Glutamatergic neuron (in vitro differentiated cells): ENCODE measurements around the gene NLRC3. TPM values are rescaled to one million over a fixed set of nuclear protein-coding genes. Genes with fewer than 3 reads are reported as not detected.

ENCODE experiments used
- DNase-seq: peaks from one replicate; pipeline ENCODE4 v3.0.0; 2022
- H3K27ac Mint-ChIP-seq: one replicate; pipeline ENCODE4 v1.8.0; 2020; ENCODE audit warnings: mild to moderate bottlenecking, mixed read lengths, inconsistent platforms; ENCODE audit not compliant: unreplicated experiment
- H3K27me3 Mint-ChIP-seq: one replicate; pipeline ENCODE4 v1.8.0; 2020; ENCODE audit warnings: mild to moderate bottlenecking, moderate library complexity, mixed read lengths, inconsistent platforms; ENCODE audit not compliant: unreplicated experiment
- H3K36me3 Mint-ChIP-seq: one replicate; pipeline ENCODE4 v1.8.0; 2020; ENCODE audit warnings: mild to moderate bottlenecking, mixed read lengths, inconsistent platforms; ENCODE audit not compliant: unreplicated experiment
- H3K4me1 Mint-ChIP-seq: one replicate; pipeline ENCODE4 v1.8.0; 2020; ENCODE audit warnings: mild to moderate bottlenecking, low read depth, mixed read lengths, inconsistent platforms; ENCODE audit not compliant: unreplicated experiment
- H3K4me3 Mint-ChIP-seq: one replicate; pipeline ENCODE4 v1.8.0; 2020; ENCODE audit warnings: mild to moderate bottlenecking, mixed read lengths, inconsistent platforms; ENCODE audit not compliant: unreplicated experiment
- H3K9me3 Mint-ChIP-seq: one replicate; pipeline ENCODE4 v1.8.0; 2020; ENCODE audit warnings: mild to moderate bottlenecking, moderate library complexity, mixed read lengths, inconsistent platforms; ENCODE audit not compliant: unreplicated experiment
- long read RNA-seq: library from polyadenylated mRNA; unstranded; transcript quantifications from one replicate; pipeline ENCODE4 v2.0.0, GENCODE V29; 2020; ENCODE audit not compliant: unreplicated experiment
- total RNA-seq: library from RNA; stranded (reverse); fragmentation: NEBNext Ultra II Directional; extraction: Animal tissue kit (Norgen Biotek cat#: 25700); gene quantifications from one replicate; pipeline ENCODE4 v1.2.1, GENCODE V29; 2021; ENCODE audit not compliant: unreplicated experiment
- TF ChIP-seq, protein P1 (sequence below): fragments of 200-600 bp; sonication (generic); IDR thresholded peaks from one replicate; pipeline ENCODE4 v1.5.0; 2021; ENCODE audit not compliant: partially characterized antibody, unreplicated experiment

Gene NLRC3, protein sequence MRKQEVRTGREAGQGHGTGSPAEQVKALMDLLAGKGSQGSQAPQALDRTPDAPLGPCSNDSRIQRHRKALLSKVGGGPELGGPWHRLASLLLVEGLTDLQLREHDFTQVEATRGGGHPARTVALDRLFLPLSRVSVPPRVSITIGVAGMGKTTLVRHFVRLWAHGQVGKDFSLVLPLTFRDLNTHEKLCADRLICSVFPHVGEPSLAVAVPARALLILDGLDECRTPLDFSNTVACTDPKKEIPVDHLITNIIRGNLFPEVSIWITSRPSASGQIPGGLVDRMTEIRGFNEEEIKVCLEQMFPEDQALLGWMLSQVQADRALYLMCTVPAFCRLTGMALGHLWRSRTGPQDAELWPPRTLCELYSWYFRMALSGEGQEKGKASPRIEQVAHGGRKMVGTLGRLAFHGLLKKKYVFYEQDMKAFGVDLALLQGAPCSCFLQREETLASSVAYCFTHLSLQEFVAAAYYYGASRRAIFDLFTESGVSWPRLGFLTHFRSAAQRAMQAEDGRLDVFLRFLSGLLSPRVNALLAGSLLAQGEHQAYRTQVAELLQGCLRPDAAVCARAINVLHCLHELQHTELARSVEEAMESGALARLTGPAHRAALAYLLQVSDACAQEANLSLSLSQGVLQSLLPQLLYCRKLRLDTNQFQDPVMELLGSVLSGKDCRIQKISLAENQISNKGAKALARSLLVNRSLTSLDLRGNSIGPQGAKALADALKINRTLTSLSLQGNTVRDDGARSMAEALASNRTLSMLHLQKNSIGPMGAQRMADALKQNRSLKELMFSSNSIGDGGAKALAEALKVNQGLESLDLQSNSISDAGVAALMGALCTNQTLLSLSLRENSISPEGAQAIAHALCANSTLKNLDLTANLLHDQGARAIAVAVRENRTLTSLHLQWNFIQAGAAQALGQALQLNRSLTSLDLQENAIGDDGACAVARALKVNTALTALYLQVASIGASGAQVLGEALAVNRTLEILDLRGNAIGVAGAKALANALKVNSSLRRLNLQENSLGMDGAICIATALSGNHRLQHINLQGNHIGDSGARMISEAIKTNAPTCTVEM
- total RNA-seq: not detected
- long read RNA-seq: 0 reads

DNA sequence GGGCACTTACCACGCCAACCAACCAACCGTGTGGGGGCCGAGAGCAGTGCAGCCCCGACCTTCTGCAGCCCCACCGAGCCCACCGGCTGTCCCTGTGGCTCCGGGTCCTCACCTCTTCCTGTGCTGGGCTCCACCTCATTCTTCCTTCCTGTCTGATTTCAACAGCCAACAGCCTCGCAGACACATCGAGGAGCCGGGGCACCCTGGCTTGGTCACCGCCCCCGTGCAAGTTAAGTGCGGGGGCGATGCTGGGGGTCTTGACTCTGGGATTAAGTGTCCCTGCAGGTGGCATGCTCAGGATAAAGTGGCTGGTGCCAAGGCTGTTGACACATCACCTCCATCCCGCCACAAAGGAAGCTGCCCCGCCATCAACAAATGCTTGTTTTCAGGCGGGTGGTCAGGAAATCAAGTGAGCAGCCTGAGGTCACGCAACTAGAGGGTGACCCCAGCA is at the start of gene NLRC3:
Gene NLRC3, minus strand, starts transcription at position 102 of the 451 bp plus-strand sequence. CDS start 12,367 bp downstream, outside the sequence.
- H3K4me3 Mint-ChIP-seq: no peak within 1 kb of the TSS
- TF ChIP-seq, protein P1, sequence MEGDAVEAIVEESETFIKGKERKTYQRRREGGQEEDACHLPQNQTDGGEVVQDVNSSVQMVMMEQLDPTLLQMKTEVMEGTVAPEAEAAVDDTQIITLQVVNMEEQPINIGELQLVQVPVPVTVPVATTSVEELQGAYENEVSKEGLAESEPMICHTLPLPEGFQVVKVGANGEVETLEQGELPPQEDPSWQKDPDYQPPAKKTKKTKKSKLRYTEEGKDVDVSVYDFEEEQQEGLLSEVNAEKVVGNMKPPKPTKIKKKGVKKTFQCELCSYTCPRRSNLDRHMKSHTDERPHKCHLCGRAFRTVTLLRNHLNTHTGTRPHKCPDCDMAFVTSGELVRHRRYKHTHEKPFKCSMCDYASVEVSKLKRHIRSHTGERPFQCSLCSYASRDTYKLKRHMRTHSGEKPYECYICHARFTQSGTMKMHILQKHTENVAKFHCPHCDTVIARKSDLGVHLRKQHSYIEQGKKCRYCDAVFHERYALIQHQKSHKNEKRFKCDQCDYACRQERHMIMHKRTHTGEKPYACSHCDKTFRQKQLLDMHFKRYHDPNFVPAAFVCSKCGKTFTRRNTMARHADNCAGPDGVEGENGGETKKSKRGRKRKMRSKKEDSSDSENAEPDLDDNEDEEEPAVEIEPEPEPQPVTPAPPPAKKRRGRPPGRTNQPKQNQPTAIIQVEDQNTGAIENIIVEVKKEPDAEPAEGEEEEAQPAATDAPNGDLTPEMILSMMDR: no peak
- H3K4me1 Mint-ChIP-seq: no peaks in the 10 kb centered on the region
- no peak within 1 kb of the TSS for H3K27ac Mint-ChIP-seq
- H3K9me3 Mint-ChIP-seq: peaks cover 3% of the 10 kb centered on the region
- no peak for DNase-seq
- H3K27me3 Mint-ChIP-seq: no peaks in the 10 kb centered on the region
- no peaks in the 10 kb centered on the region for H3K36me3 Mint-ChIP-seq

DNA sequence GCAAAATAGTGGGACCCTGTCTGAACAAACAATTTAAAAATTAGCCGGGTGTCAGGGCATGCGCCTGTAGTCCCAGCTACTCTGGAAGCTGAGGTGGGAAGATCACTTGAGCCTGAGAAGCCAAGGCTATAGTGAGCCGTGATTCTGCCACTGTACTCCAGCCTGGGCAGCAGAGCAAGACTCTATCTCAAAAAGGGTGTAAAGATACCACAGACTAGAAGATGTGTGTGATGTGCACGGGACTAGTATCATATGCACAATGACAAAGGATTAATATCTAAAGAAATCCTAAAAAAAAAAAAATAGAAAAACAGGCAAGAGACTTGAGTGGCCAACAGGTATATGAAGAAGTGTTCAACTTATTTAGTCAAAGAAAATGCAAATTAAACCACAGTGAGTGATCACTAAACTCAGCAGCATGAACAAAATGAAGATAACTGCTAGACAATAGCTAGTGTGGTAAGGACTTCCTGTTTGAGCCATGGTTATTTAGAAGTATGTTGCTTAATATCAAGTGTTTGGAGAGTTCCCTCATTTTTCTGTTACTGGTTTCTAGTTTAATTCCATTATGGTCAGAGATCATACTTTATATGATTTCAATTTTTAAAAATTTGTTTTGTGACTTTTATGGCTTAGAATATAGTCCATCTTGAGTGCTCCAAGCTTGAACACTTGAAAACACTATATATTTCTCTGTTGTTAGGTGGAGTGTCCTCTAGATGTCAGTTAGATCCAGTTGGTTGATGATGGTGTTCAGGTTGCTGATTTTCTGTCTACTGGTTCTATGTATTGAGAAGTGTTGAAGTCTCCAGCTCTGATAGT is 48.9 kb upstream of the NLRC3 start:
- Mint-ChIP-seq H3K9me3 (no peaks in the 10 kb centered on the region), H3K36me3 (no peaks in the 10 kb centered on the region), H3K4me3 (no peak overlapping the region), H3K27ac (no peak overlapping the region), H3K27me3 (no peaks in the 10 kb centered on the region), H3K4me1 (no peaks in the 10 kb centered on the region)
- TF ChIP-seq, protein P1: no peak
- DNase-seq: no peak

DNA sequence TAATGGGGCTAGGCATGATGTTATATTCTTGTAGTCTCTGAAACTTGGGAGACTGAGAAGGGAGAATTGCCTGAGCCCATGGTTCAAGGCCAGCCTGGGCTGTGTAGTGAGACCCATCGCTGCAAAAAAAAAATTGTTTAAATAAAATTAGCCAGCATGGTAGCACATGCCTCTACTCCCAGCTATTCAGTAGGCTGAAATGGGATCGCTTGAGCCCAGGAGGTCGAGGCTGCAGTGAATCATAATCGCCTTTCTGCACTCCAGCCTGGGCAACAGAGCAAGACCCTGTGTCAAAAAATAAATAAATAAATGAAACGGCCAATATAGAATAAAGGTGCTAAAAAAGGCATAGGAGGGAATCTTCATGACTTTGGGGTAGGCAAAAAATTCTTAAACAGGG is 48.1 kb upstream of the NLRC3 start:
- Mint-ChIP-seq H3K27ac (no peak overlapping the region), H3K4me3 (no peak overlapping the region), H3K36me3 (no peaks in the 10 kb centered on the region), H3K27me3 (no peaks in the 10 kb centered on the region), H3K9me3 (no peaks in the 10 kb centered on the region), H3K4me1 (no peaks in the 10 kb centered on the region)
- TF ChIP-seq, protein P1: no peak
- DNase-seq: no peak

DNA sequence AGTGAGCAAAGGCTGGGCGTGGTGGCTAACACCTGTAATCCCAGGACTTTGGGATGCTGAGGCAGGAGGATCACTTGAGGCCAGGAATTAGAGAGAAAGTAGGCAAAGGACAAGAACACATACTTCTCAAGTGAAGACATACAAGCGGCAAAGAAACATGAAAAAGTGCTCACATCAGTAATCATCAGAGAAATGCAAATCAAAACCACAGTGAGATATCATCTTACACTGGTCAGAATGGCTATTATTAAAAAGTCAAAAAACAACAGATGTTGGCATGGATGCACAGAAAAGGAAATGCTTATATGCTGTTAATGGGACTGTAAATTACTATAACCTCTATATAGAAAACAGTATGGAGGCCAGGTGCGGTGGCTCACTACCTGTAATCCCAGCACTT is 46.4 kb upstream of the NLRC3 start:
- TF ChIP-seq, protein P1: no peak
- H3K4me1 Mint-ChIP-seq: no peaks in the 10 kb centered on the region
- no peaks in the 10 kb centered on the region for H3K27me3 Mint-ChIP-seq
- DNase-seq: no peak
- no peaks in the 10 kb centered on the region for H3K9me3 Mint-ChIP-seq
- no peak overlapping the region for H3K4me3 Mint-ChIP-seq
- no peaks in the 10 kb centered on the region for H3K36me3 Mint-ChIP-seq
- H3K27ac Mint-ChIP-seq: no peak overlapping the region
